Naive thymus-derived CD4-positive, alpha-beta T cell (primary cell): Measurements from ENCODE around the gene TNS3. TPM values are rescaled to one million over a fixed set of nuclear protein-coding genes. Genes with fewer than 3 reads are reported as not detected.

Experiments used
- ATAC-seq: fragments of 150-1000 bp; cut with Tn5 transposase; 2 replicates; pipeline ENCODE4 v1.10.0; 2021; ENCODE audit warnings: mild to moderate bottlenecking, moderate library complexity
- CTCF ChIA-PET: fragments of 350-600 bp; sonication (Branson Sonifier 250); formaldehyde crosslinking; loops from one replicate; lab custom pipeline; 2021; ENCODE audit warnings: antibody characterized with exemption; lab: Charles Lee
- POLR2A ChIA-PET: fragments of 350-600 bp; sonication (Branson Sonifier 250); formaldehyde crosslinking; loops from one replicate; lab custom pipeline; 2021; ENCODE audit warnings: antibody characterized with exemption, inconsistent platforms; lab: Charles Lee
- DNase-seq, 9 donors: peaks; one replicate each; pipeline versions ENCODE4 v3.0.0 to v3.0.0-alpha.2; 2020 to 2022; ENCODE audit warnings: mixed read lengths in 1 of 9
- H3K27ac ChIP-seq: one replicate; pipeline ENCODE4 v1.7.0; 2013; ENCODE audit warnings: mild to moderate bottlenecking, low read depth, low read length, moderate library complexity
- H3K27me3 ChIP-seq, 2 donors: one replicate each; pipeline ENCODE4 v1.7.0; 2013; ENCODE audit warnings: low read length in 2 of 2, mild to moderate bottlenecking in 2 of 2, moderate library complexity in 2 of 2; ENCODE audit not compliant: control insufficient read depth in 2 of 2, insufficient read depth in 2 of 2
- H3K36me3 ChIP-seq, 3 experiments: 1 replicate in 2 of 3; 2 replicates in 1 of 3; pipeline ENCODE4 v1.7.0; 2013; ENCODE audit warnings: low read length in 3 of 3, mild to moderate bottlenecking in 3 of 3, moderate library complexity in 1 of 3; ENCODE audit not compliant: insufficient read depth in 3 of 3, control insufficient read depth in 2 of 3
- H3K4me1 ChIP-seq, 2 donors: one replicate each; pipeline ENCODE4 v1.7.0; 2013; ENCODE audit warnings: low read length in 2 of 2, mild to moderate bottlenecking in 2 of 2, moderate library complexity in 1 of 2; ENCODE audit not compliant: control insufficient read depth in 2 of 2, insufficient read depth in 2 of 2
- H3K4me3 ChIP-seq: 2 replicates; pipeline ENCODE4 v1.7.0; 2013; ENCODE audit warnings: mild to moderate bottlenecking, low read length
- H3K9me3 ChIP-seq, 3 experiments: 1 replicate in 2 of 3; 2 replicates in 1 of 3; pipeline ENCODE4 v1.7.0; 2013; ENCODE audit warnings: low read length in 3 of 3; ENCODE audit not compliant: control insufficient read depth in 2 of 3
- H3K27ac Mint-ChIP-seq, 9 donors: one replicate each; pipeline ENCODE4 v1.8.0; 2020 to 2022; ENCODE audit warnings: mixed read lengths in 9 of 9, mild to moderate bottlenecking in 8 of 9, moderate library complexity in 5 of 9, inconsistent platforms in 2 of 9
- H3K27me3 Mint-ChIP-seq, 5 donors: one replicate each; pipeline ENCODE4 v1.8.0; 2021 to 2022; ENCODE audit warnings: mixed read lengths in 5 of 5, mild to moderate bottlenecking in 1 of 5
- H3K36me3 Mint-ChIP-seq, 5 donors: one replicate each; pipeline ENCODE4 v1.8.0; 2020 to 2022; ENCODE audit warnings: mixed read lengths in 5 of 5, mild to moderate bottlenecking in 3 of 5, inconsistent platforms in 1 of 5
- H3K4me1 Mint-ChIP-seq, 7 donors: one replicate each; pipeline ENCODE4 v1.8.0; 2020 to 2022; ENCODE audit warnings: mixed read lengths in 7 of 7, mild to moderate bottlenecking in 3 of 7, inconsistent platforms in 1 of 7
- H3K4me3 Mint-ChIP-seq, 10 donors: one replicate each; pipeline ENCODE4 v1.8.0; 2020 to 2022; ENCODE audit warnings: mild to moderate bottlenecking in 10 of 10, mixed read lengths in 10 of 10, moderate library complexity in 6 of 10, inconsistent platforms in 2 of 10
- H3K9me3 Mint-ChIP-seq, 11 donors: one replicate each; pipeline ENCODE4 v1.8.0; 2020 to 2022; ENCODE audit warnings: mixed read lengths in 11 of 11, mild to moderate bottlenecking in 4 of 11, inconsistent platforms in 1 of 11, moderate library complexity in 1 of 11
- intact Hi-C, 2 donors: fragments of 100-400 bp; cut with micrococcal nuclease; formaldehyde crosslinking; loops; one replicate each; pipeline ENCODE4 v1.15.1; 2023
- polyA plus RNA-seq, 2 donors: library from polyadenylated mRNA; unstranded; fragments of 300-500 nt; fragmentation: Illumina TruSeq; gene quantifications; one replicate each; pipeline ENCODE4 v1.2.3, GENCODE V29; 2021
- total RNA-seq, 6 experiments: library from RNA in 5 of 6; stranded (reverse) in 5 of 6; gene quantifications; 1 replicate in 5 of 6; 2 replicates in 1 of 6; pipeline ENCODE4 v1.2.3 and lab custom pipeline; 2021 to 2026

The TNS3 gene
- total and polyA plus RNA-seq, 7 experiments from 2014 or later, result 0.85 to 38.3 (median 2.6) TPM; not detected in 2

- DNase-seq (no peak), ATAC-seq (no peak)
- Mint-ChIP-seq H3K27ac (no peak overlapping the region), H3K36me3 (no peaks in the 10 kb centered on the region), H3K27me3 (peaks cover 0 to 6% (median 3%) of the 10 kb centered on the region in 5 donors), H3K4me3 (no peak overlapping the region), H3K4me1 (peaks cover 0 to 2% (median 0%) of the 10 kb centered on the region in 7 donors), H3K9me3 (peaks cover 0 to 3% (median 0%) of the 10 kb centered on the region in 11 donors)
- intact Hi-C loops, result no loop called here
- Histone ChIP-seq H3K4me1 (no peaks in the 10 kb centered on the region), H3K9me3 (no peaks in the 10 kb centered on the region), H3K27me3 (no peaks in the 10 kb centered on the region), H3K36me3 (no peaks in the 10 kb centered on the region), H3K27ac (no peak overlapping the region), H3K4me3 (no peak overlapping the region)
- ChIA-PET POLR2A (no interaction called here), CTCF (no interaction called here)
Measured at GRCh38 chr7:47512481-47513176, 69.3 kb downstream of the TNS3 start.

- H3K27me3 Mint-ChIP-seq, result no peaks in the 10 kb centered on the region
- POLR2A ChIA-PET, result no interaction called here
- no peaks in the 10 kb centered on the region for H3K4me1 ChIP-seq
- H3K27me3 ChIP-seq, result no peaks in the 10 kb centered on the region
- H3K4me3 Mint-ChIP-seq, result no peak overlapping the region
- intact Hi-C loops, result no loop called here
- H3K36me3 ChIP-seq, result no peaks in the 10 kb centered on the region
- H3K36me3 Mint-ChIP-seq, result no peaks in the 10 kb centered on the region
- ATAC-seq (no peak), DNase-seq (no peak)
- H3K27ac ChIP-seq, result no peak overlapping the region
- no peak overlapping the region for H3K4me3 ChIP-seq
- CTCF ChIA-PET, result no interaction called here
- H3K4me1 Mint-ChIP-seq, result no peaks in the 10 kb centered on the region
- no peaks in the 10 kb centered on the region for H3K9me3 ChIP-seq
- H3K27ac Mint-ChIP-seq, result no peak overlapping the region
- no peaks in the 10 kb centered on the region for H3K9me3 Mint-ChIP-seq
Measured at GRCh38 chr7:47511699-47512370, 70.1 kb downstream of the TNS3 start.

GRCh38 chr7:47510786-47511185 is 71.1 kb downstream of the TNS3 start:
- H3K27me3 ChIP-seq, result no peaks in the 10 kb centered on the region
- H3K36me3 ChIP-seq, result no peaks in the 10 kb centered on the region
- POLR2A ChIA-PET, result no interaction called here
- H3K4me3 ChIP-seq, result no peak overlapping the region
- DNase-seq, result no peak
- Mint-ChIP-seq H3K9me3 (no peaks in the 10 kb centered on the region), H3K4me1 (no peaks in the 10 kb centered on the region), H3K4me3 (no peak overlapping the region), H3K36me3 (no peaks in the 10 kb centered on the region), H3K27me3 (no peaks in the 10 kb centered on the region), H3K27ac (no peak overlapping the region)
- intact Hi-C loops, result no loop called here
- ATAC-seq, result no peak
- H3K27ac ChIP-seq, result no peak overlapping the region
- no peaks in the 10 kb centered on the region for H3K4me1 ChIP-seq
- H3K9me3 ChIP-seq, result no peaks in the 10 kb centered on the region
- CTCF ChIA-PET, result no interaction called here

- Histone ChIP-seq H3K36me3 (no peaks in the 10 kb centered on the region), H3K27ac (no peak overlapping the region), H3K4me1 (no peaks in the 10 kb centered on the region), H3K27me3 (no peaks in the 10 kb centered on the region), H3K9me3 (no peaks in the 10 kb centered on the region), H3K4me3 (no peak overlapping the region)
- Mint-ChIP-seq H3K4me3 (no peak overlapping the region), H3K36me3 (no peaks in the 10 kb centered on the region), H3K27me3 (no peaks in the 10 kb centered on the region), H3K4me1 (no peaks in the 10 kb centered on the region), H3K27ac (no peak overlapping the region), H3K9me3 (no peaks in the 10 kb centered on the region)
- DNase-seq, result no peak
- ChIA-PET POLR2A (no interaction called here), CTCF (no interaction called here)
- ATAC-seq, result no peak
- intact Hi-C loops, result no loop called here
Measured at GRCh38 chr7:47510192-47510591, 71.7 kb downstream of the TNS3 start.

- H3K4me3 ChIP-seq, result no peak overlapping the region
- Mint-ChIP-seq H3K4me3 (no peak overlapping the region), H3K27ac (no peak overlapping the region), H3K27me3 (no peaks in the 10 kb centered on the region), H3K4me1 (no peaks in the 10 kb centered on the region), H3K9me3 (no peaks in the 10 kb centered on the region), H3K36me3 (no peaks in the 10 kb centered on the region)
- H3K36me3 ChIP-seq, result no peaks in the 10 kb centered on the region
- POLR2A ChIA-PET, result no interaction called here
- no peaks in the 10 kb centered on the region for H3K4me1 ChIP-seq
- CTCF ChIA-PET, result no interaction called here
- no peak for ATAC-seq
- H3K9me3 ChIP-seq, result no peaks in the 10 kb centered on the region
- H3K27ac ChIP-seq, result no peak overlapping the region
- H3K27me3 ChIP-seq, result no peaks in the 10 kb centered on the region
- no peak for DNase-seq
- intact Hi-C loops, result no loop called here
Measured at GRCh38 chr7:47509571-47509970, 72.3 kb downstream of the TNS3 start.

- H3K9me3 Mint-ChIP-seq, result no peaks in the 10 kb centered on the region
- Histone ChIP-seq H3K27ac (no peak overlapping the region), H3K36me3 (no peaks in the 10 kb centered on the region), H3K4me3 (no peak overlapping the region), H3K27me3 (no peaks in the 10 kb centered on the region), H3K9me3 (no peaks in the 10 kb centered on the region), H3K4me1 (no peaks in the 10 kb centered on the region)
- no peaks in the 10 kb centered on the region for H3K27me3 Mint-ChIP-seq
- H3K4me1 Mint-ChIP-seq, result no peaks in the 10 kb centered on the region
- intact Hi-C loops, result no loop called here
- DNase-seq, result no peak
- POLR2A ChIA-PET, result no interaction called here
- no peak overlapping the region for H3K27ac Mint-ChIP-seq
- CTCF ChIA-PET, result no interaction called here
- no peak overlapping the region for H3K4me3 Mint-ChIP-seq
- H3K36me3 Mint-ChIP-seq, result no peaks in the 10 kb centered on the region
- no peak for ATAC-seq
Measured at GRCh38 chr7:47508389-47509380, 73.2 kb downstream of the TNS3 start.
